Measurements from ENCODE around the gene MSMO1. TPM values are rescaled to one million over a fixed set of nuclear protein-coding genes. Genes with fewer than 3 reads are reported as not detected.

MSMO1 gene
- total RNA-seq, 2 experiments from 2014 or later, result 35.9 to 44.7 TPM

GRCh38 chr4:165347647-165348569, 20.4 kb downstream of the MSMO1 start:
- DNase-seq, result no peak
- Mint-ChIP-seq H3K27me3 (peaks cover 3% of the 10 kb centered on the region), H3K9me3 (no peaks in the 10 kb centered on the region), H3K27ac (no peak overlapping the region), H3K36me3 (ENCODE audit: low read depth) (peaks cover 10% of the 10 kb centered on the region), H3K4me3 (no peak overlapping the region), H3K4me1 (peaks cover 4% of the 10 kb centered on the region)
- POLR2A ChIA-PET, result no interaction called here
- CTCF ChIA-PET, result interaction anchor here (0.8 to 1.7 kb wide), 2 partner anchors 13 to 28 kb away, joined by 3 to 4 read pairs; no protein-coding TSS in a partner anchor

- ChIA-PET POLR2A (no interaction called here), CTCF (interaction anchor here (0.8 to 1.7 kb wide), 4 partner anchors 8 to 24 kb away, joined by 3 to 4 read pairs (median 4); partner anchors contain the start of gene MSMO1)
- Mint-ChIP-seq H3K36me3 (ENCODE audit: low read depth) (no peaks in the 10 kb centered on the region), H3K27me3 (peaks cover 14% of the 10 kb centered on the region), H3K4me3 (no peak overlapping the region), H3K27ac (no peak overlapping the region), H3K4me1 (no peaks in the 10 kb centered on the region), H3K9me3 (no peaks in the 10 kb centered on the region)
- DNase-seq, result no peak
Observed at GRCh38 chr4:165351359-165352130, 24.1 kb downstream of the MSMO1 start.

DNA sequence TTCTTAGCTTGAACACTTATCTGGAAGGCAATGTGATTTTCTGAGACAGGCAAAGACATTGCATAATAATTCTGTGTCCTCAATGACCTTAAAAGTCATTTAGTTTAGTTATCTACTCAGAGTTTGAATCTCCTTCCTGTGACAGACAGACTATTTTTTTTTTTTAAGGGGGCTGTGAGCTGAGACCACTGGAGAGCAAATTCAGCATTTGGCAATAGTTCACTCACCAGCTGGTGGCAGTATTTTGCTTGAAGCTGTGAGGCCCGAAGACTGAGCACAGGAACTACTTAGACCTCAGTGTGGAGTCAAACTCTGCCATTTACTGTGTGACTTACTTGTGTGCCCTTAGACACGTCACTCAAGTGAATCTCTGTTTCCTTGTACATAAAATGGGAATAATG, 28.4 kb downstream of the MSMO1 start:
- peaks cover 37% of the 10 kb centered on the region for H3K27me3 Mint-ChIP-seq
- ChIA-PET CTCF (no interaction called here), POLR2A (no interaction called here)
- H3K4me3 Mint-ChIP-seq, result no peak overlapping the region
- no peak for DNase-seq
- no peaks in the 10 kb centered on the region for H3K9me3 Mint-ChIP-seq
- no peaks in the 10 kb centered on the region for H3K36me3 Mint-ChIP-seq (ENCODE audit: low read depth)
- no peaks in the 10 kb centered on the region for H3K4me1 Mint-ChIP-seq
- no peak overlapping the region for H3K27ac Mint-ChIP-seq

- ChIA-PET POLR2A (no interaction called here), CTCF (interaction anchor here (0.9 to 1.7 kb wide), 3 partner anchors 8 to 19 kb away, joined by 3 to 4 read pairs (median 3); partner anchors contain the start of gene CPE)
- Mint-ChIP-seq H3K4me3 (no peak overlapping the region), H3K9me3 (no peaks in the 10 kb centered on the region), H3K27me3 (peaks cover 42% of the 10 kb centered on the region), H3K4me1 (no peaks in the 10 kb centered on the region), H3K27ac (no peak overlapping the region), H3K36me3 (ENCODE audit: low read depth) (no peaks in the 10 kb centered on the region)
- no peak for DNase-seq
Observed at GRCh38 chr4:165359506-165359905, 32.0 kb downstream of the MSMO1 start.

GRCh38 chr4:165360041-165360695, 32.7 kb downstream of the MSMO1 start:
- no peak for DNase-seq
- Mint-ChIP-seq H3K36me3 (ENCODE audit: low read depth) (no peaks in the 10 kb centered on the region), H3K4me1 (no peaks in the 10 kb centered on the region), H3K4me3 (no peak overlapping the region), H3K9me3 (no peaks in the 10 kb centered on the region), H3K27ac (no peak overlapping the region), H3K27me3 (peaks cover 42% of the 10 kb centered on the region)
- ChIA-PET POLR2A (no interaction called here), CTCF (interaction anchor here (1.2 to 1.7 kb wide), 2 partner anchors 9 to 14 kb away, joined by 3 to 4 read pairs; no protein-coding TSS in a partner anchor)

- no peaks in the 10 kb centered on the region for H3K36me3 Mint-ChIP-seq (ENCODE audit: low read depth)
- ChIA-PET CTCF (no interaction called here), POLR2A (no interaction called here)
- no peak overlapping the region for H3K4me3 Mint-ChIP-seq
- no peak overlapping the region for H3K27ac Mint-ChIP-seq
- H3K9me3 Mint-ChIP-seq, result no peaks in the 10 kb centered on the region
- peaks cover 35% of the 10 kb centered on the region for H3K27me3 Mint-ChIP-seq
- no peaks in the 10 kb centered on the region for H3K4me1 Mint-ChIP-seq
- DNase-seq, result no peak
Observed at GRCh38 chr4:165360985-165361670, 33.7 kb downstream of the MSMO1 start.

DNA sequence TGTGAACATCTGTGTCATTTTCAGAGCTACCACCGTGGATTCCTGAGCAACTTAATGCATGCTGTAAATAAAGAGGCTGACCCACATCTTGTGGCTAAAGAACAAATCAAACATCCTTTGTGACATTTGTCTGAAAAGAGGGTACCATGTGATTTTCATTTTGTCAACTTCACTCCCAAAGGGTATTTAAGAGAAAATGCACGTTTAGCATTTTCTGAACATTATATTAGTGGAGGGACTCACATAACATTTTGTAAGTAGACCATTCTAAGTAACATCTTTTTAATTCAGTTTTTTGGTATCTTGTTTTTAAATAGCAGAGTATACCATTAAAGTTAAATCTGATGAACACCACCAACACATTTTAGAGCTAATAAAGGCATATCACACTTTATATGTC, 34.3 kb downstream of the MSMO1 start:
- Mint-ChIP-seq H3K4me1 (no peaks in the 10 kb centered on the region), H3K27me3 (peaks cover 34% of the 10 kb centered on the region), H3K9me3 (no peaks in the 10 kb centered on the region), H3K27ac (no peak overlapping the region), H3K4me3 (no peak overlapping the region), H3K36me3 (ENCODE audit: low read depth) (no peaks in the 10 kb centered on the region)
- no peak for DNase-seq
- CTCF ChIA-PET, result interaction anchor here (0.6 kb wide), 1 partner anchor 394 kb away, joined by 3 read pairs; no protein-coding TSS in a partner anchor
- POLR2A ChIA-PET, result no interaction called here

GRCh38 chr4:165364452-165365080, 37.1 kb downstream of the MSMO1 start:
- H3K9me3 Mint-ChIP-seq, result no peaks in the 10 kb centered on the region
- ChIA-PET CTCF (no interaction called here), POLR2A (no interaction called here)
- no peaks in the 10 kb centered on the region for H3K4me1 Mint-ChIP-seq
- peaks cover 21% of the 10 kb centered on the region for H3K27me3 Mint-ChIP-seq
- H3K4me3 Mint-ChIP-seq, result no peak overlapping the region
- no peak overlapping the region for H3K27ac Mint-ChIP-seq
- H3K36me3 Mint-ChIP-seq (ENCODE audit: low read depth), result no peaks in the 10 kb centered on the region
- no peak for DNase-seq

DNA sequence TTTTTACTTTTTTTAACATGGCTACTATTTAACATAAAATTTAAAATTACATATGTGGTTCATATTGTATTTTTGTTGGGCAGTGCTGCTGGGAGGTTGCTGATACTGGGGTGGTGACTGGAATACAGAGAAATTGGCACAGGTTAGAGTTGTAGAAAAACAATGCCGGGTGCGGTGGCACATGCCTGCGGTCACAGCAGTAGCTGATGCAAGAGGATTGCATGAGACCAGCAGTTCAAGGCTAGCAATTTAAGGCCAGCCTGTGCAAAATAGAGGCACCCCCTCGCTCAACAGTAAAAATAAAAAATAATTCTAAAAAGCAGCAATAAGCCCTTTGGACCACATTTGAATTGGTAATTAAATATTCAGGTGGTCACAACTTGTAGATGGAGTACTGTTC, 39.6 kb downstream of the MSMO1 start:
- Mint-ChIP-seq H3K27ac (no peak overlapping the region), H3K4me1 (no peaks in the 10 kb centered on the region), H3K9me3 (no peaks in the 10 kb centered on the region), H3K36me3 (ENCODE audit: low read depth) (no peaks in the 10 kb centered on the region), H3K4me3 (no peak overlapping the region), H3K27me3 (peaks cover 12% of the 10 kb centered on the region)
- DNase-seq, result no peak
- POLR2A ChIA-PET, result no interaction called here
- CTCF ChIA-PET, result no interaction called here

DNA sequence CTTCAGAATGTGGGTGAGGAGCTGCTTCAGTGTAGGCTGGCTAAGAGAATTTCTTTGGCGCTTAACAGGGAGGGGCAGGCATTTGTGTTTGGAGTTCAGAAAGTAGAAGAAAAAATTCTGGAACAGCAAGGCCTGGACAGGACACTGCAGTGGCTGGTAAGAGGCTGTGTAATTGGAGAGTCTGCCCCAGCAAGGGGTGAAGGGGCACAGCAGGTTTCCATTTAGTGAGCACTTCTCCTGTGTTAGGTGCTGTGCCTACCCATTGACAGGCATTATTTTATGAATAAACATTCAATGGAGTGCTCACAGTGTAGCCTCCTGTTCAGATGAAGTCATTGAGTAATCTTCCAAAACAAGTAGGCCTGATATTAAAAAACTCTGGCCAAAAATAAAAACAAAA, 40.6 kb downstream of the MSMO1 start:
- Mint-ChIP-seq H3K27me3 (peaks cover 14% of the 10 kb centered on the region), H3K9me3 (no peaks in the 10 kb centered on the region), H3K4me3 (no peak overlapping the region), H3K4me1 (no peaks in the 10 kb centered on the region), H3K27ac (no peak overlapping the region), H3K36me3 (ENCODE audit: low read depth) (no peaks in the 10 kb centered on the region)
- CTCF ChIA-PET, result no interaction called here
- no peak for DNase-seq
- POLR2A ChIA-PET, result no interaction called here

DNA sequence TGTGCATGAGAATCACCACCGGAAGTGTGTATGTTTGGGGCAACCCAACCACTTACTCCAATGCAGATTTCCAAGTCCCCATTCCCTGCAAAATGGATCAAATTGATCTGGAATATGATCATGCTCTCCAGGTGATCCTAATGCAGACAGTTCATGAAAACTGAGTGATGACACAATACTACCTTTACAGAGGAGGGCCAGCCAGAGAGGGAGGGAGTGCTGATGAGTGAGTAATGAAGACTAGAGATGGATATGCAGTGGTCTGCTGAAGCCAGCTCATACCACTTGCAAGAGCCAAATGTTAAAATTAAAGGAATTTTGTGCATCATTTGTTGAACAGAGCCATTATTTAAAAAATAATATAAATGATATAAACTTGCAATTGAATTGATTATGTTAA, 41.1 kb downstream of the MSMO1 start:
- no peak overlapping the region for H3K4me3 Mint-ChIP-seq
- H3K9me3 Mint-ChIP-seq, result no peaks in the 10 kb centered on the region
- ChIA-PET POLR2A (no interaction called here), CTCF (interaction anchor here (0.9 kb wide), 1 partner anchor 18 kb away, joined by 4 read pairs; no protein-coding TSS in a partner anchor)
- H3K36me3 Mint-ChIP-seq (ENCODE audit: low read depth), result no peaks in the 10 kb centered on the region
- H3K27ac Mint-ChIP-seq, result no peak overlapping the region
- H3K27me3 Mint-ChIP-seq, result peaks cover 15% of the 10 kb centered on the region
- no peak for DNase-seq
- no peaks in the 10 kb centered on the region for H3K4me1 Mint-ChIP-seq

- ChIA-PET POLR2A (no interaction called here), CTCF (interaction anchor here (0.9 kb wide), 1 partner anchor 19 kb away, joined by 4 read pairs; no protein-coding TSS in a partner anchor)
- Mint-ChIP-seq H3K36me3 (ENCODE audit: low read depth) (no peaks in the 10 kb centered on the region), H3K27ac (no peak overlapping the region), H3K9me3 (no peaks in the 10 kb centered on the region), H3K4me1 (no peaks in the 10 kb centered on the region), H3K4me3 (no peak overlapping the region), H3K27me3 (peaks cover 19% of the 10 kb centered on the region)
- no peak for DNase-seq
Observed at GRCh38 chr4:165369522-165369921, 42.1 kb downstream of the MSMO1 start.
